ENCODE data around the gene HDAC5.

GRCh38 chr17:44071772-44072171 lies 51.7 kb downstream of the HDAC5 start:
- TF ChIP-seq CTCF (IDR thresholded peaks at IDR 0.05) (no peak), POLR2A (IDR thresholded peaks at IDR 0.05) (no peak)

Data from body of pancreas (tissue), 4 donors.